HG03558 (cell line): ENCODE measurements around the gene EPB41L1.

Experiments used
- ATAC-seq: cut with Tn5 transposase; IDR thresholded peaks from one replicate; pipeline ENCODE4 v1.9.1; 2021; ENCODE audit warnings: moderate number of reproducible peaks; ENCODE audit not compliant: unreplicated experiment; ENCODE audit errors: extremely low read depth

The EPB41L1 gene

DNA sequence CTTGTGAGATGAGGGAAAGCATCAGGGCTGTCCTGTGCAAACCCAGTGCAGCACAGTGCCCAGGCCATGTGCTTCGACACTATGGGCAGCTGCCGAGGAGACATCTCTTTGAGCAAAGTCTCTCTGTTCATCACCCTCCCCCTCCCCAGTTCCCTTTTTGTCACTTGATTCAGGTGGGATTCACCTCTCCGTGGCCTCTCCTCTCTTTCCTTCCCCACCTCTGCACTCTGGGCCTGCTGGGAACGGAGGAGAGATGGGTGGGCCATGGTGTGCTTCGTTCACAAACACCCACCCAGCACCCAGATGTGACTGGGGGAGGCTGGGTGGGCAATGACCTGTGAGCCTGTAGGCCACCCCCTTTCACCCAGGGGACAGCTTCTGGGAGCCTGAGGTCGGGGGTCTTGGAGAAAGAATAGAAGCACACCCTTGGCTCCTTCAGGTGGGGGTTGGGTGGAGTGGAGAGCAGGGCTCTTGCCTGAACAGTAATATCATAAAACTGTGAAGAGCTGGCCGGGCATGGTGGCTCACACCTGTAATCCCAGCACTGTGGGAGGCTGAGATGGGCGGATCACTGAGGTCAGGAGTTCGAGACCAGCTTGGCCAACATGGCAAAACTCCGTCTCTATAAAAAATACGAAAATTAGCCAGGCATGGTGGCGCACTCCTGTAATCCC, 118.1 kb downstream of the EPB41L1 start:
- ATAC-seq = no peak

DNA sequence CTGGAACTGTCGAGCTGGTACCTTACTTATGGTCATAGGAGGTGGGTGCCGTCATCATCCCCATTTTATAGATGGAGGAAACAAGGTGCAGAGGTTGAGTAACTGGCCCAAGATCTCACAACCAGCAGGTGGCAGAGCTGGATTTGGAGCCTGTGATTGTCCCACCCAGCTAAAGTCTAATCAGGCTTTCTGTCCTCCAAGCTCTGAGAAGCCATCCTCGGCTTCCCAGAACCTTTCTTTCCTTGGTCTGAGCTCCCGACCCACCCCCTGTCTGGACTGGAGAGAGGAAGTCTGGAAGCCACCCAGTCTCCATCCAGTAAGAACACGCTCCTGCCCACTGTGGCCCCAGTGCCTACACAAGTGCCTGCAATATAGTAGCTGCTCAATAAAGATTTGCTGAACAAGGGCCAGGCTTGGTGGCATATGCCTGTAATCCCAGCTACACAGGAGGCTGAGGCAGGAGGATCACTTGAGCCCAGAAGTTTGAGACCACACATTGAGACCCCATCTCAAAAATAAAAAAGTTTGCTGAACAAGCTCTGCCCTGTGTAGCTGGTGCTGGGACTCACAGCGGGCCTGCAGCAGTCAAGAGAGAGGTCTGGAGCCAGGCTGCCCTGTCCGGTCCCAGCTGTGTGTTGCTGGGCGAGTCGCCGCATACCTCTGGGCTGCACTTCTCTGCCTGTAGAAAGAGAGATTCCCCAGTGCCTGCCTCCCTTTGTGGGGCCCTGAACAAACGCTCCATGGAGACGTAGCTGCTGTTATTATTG, 119.1 kb downstream of the EPB41L1 start:
- ATAC-seq = no peak

- no peak for ATAC-seq
These were observed 119.8 kb downstream of the EPB41L1 start for GRCh38 chr20:36274181-36274841.

DNA sequence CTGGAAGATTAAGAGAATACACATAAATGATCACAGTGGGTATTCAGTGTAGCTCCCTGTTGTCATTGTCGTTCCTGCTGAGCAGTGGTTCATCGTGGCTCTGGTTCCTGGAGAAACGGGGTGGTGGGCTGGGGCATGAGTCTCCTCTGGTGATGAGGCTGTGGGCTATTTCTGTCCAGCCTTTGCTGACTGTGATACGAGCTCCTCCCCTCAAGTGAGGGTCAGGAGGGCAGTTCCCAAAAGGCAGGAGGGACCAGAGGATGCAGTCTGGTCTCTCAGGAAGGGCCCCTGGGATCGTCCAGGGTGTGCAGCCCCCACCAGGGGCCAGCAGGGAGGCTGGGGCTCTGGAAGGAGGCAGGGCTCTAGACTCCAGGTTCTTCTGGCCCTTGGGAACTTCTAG, 120.5 kb downstream of the EPB41L1 start:
- no peak for ATAC-seq

- ATAC-seq = no peak
These were observed 121.1 kb downstream of the EPB41L1 start for GRCh38 chr20:36275441-36276189.

- ATAC-seq = no peak
These were observed 123.0 kb downstream of the EPB41L1 start for GRCh38 chr20:36277546-36277945.

DNA sequence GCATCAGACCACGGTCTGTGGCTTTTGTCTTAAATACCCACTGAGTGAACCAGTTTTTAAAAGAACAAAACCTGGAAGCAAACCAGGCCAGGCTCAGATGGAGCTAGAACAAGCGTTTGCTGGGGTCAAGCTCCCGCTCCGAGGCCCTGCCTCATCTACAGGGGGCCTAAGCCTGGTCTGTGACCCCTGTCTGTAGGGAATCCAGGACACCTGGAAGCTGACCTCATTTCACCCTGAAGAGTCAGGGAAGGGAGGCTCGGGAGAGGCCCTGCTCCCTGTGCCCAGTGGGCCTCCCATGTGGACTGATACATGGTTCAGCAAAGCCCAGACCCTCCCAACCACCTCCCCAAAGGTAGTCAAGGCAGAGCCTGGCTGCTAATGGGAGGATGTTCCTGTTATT, 124.8 kb downstream of the EPB41L1 start:
- ATAC-seq = no peak

- no peak for ATAC-seq
These were observed 125.2 kb downstream of the EPB41L1 start for GRCh38 chr20:36279776-36280175.

DNA sequence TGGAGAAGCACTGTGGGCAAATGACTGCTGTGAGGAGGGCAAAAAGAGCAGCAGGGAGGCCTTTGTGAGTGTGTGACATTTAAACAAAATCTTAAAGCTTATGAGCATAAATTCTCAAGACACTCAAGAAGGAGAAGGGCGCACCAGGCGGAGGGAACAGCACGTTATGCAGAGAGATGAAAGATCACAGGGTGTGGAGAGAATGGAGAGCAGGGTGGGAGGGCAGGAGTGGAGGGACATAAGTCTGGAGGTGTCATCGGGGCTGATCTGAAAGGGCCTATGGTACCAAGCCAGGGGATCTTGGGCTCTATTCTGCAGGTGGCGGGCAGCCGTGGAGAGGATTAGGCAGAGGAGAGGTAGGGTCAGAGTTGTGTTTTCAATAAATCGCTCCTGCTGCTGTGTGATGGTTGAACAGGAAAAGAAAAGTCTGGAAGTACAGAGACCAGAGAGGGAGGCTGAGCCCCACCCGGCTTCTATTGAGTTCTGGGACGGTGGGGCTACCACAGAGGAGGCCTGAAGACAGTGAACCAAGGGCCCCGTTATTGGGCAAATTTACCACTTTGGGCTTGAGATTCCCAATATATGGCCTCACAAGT, 127.3 kb downstream of the EPB41L1 start:
- ATAC-seq = no peak
